DND-41 (cell line): Measurements from ENCODE around the gene RNF144B.

ENCODE experiments used
- ATAC-seq: fragments of 200-7000 bp; cut with Tn5 transposase; 3 replicates; pipeline ENCODE4 v1.9.1; 2021; ENCODE audit warnings: low read depth; ENCODE audit not compliant: insufficient read depth
- DNase-seq: peaks from one replicate; pipeline ENCODE4 v3.0.0-alpha.2; 2020
- H2AFZ ChIP-seq: 2 replicates; pipeline ENCODE4 v1.6.0; 2012; ENCODE audit warnings: low read depth, low read length
- H3K27ac ChIP-seq: 2 replicates; pipeline ENCODE4 v1.5.1; 2012; ENCODE audit warnings: low read length, inconsistent platforms
- H3K27me3 ChIP-seq: fragments of 200-600 bp; sonication (generic); 2 replicates; pipeline ENCODE4 v1.6.0; 2012; ENCODE audit warnings: low read length, mild to moderate bottlenecking, inconsistent platforms; ENCODE audit not compliant: insufficient read depth, poor library complexity
- H3K36me3 ChIP-seq: 2 replicates; pipeline ENCODE4 v1.5.1; 2012; ENCODE audit warnings: low read length, inconsistent platforms; ENCODE audit not compliant: insufficient read depth
- H3K4me1 ChIP-seq: 2 replicates; pipeline ENCODE4 v1.5.1; 2012; ENCODE audit warnings: mild to moderate bottlenecking, low read length; ENCODE audit not compliant: insufficient read depth
- H3K4me2 ChIP-seq: 2 replicates; pipeline ENCODE4 v1.6.0; 2012; ENCODE audit warnings: mild to moderate bottlenecking, moderate library complexity, low read length, inconsistent platforms; ENCODE audit not compliant: insufficient read depth
- H3K4me3 ChIP-seq, 2 experiments: fragments of 200-600 bp in 1 of 2; shearing (Covaris generic) in 1 of 2; 2 replicates each; pipeline ENCODE4 v1.5.1; 2012 to 2016; ENCODE audit warnings: inconsistent platforms in 2 of 2, low read length in 2 of 2, mild to moderate bottlenecking in 2 of 2, low read depth in 1 of 2, moderate library complexity in 1 of 2
- H3K79me2 ChIP-seq: 2 replicates; pipeline ENCODE4 v1.6.0; 2012; ENCODE audit warnings: low read length, inconsistent platforms; ENCODE audit not compliant: insufficient read depth
- H3K9ac ChIP-seq: 2 replicates; pipeline ENCODE4 v1.6.0; 2012; ENCODE audit warnings: low read depth, mild to moderate bottlenecking, inconsistent platforms, low read length, moderate library complexity
- H3K9me3 ChIP-seq: 2 replicates; pipeline ENCODE4 v1.5.1; 2012; ENCODE audit warnings: low read length, moderate library complexity, mild to moderate bottlenecking, inconsistent platforms; ENCODE audit not compliant: insufficient read depth, severe bottlenecking
- H4K20me1 ChIP-seq: 2 replicates; pipeline ENCODE4 v1.6.0; 2012; ENCODE audit warnings: low read length; ENCODE audit not compliant: insufficient read depth
- EZH2 ChIP-seq: IDR thresholded peaks from 3 replicates; pipeline ENCODE4 v1.6.1; 2012; ENCODE audit warnings: borderline replicate concordance, low read depth, mild to moderate bottlenecking, moderate library complexity, low read length, inconsistent platforms; ENCODE audit not compliant: severe bottlenecking
- TF ChIP-seq, protein P1 (sequence below): IDR thresholded peaks from 2 replicates; pipeline ENCODE4 v1.5.1; 2012; ENCODE audit warnings: borderline replicate concordance, low read length, moderate library complexity, mild to moderate bottlenecking; ENCODE audit not compliant: poor library complexity, severe bottlenecking; ENCODE audit errors: extremely low read depth

Gene RNF144B

DNA sequence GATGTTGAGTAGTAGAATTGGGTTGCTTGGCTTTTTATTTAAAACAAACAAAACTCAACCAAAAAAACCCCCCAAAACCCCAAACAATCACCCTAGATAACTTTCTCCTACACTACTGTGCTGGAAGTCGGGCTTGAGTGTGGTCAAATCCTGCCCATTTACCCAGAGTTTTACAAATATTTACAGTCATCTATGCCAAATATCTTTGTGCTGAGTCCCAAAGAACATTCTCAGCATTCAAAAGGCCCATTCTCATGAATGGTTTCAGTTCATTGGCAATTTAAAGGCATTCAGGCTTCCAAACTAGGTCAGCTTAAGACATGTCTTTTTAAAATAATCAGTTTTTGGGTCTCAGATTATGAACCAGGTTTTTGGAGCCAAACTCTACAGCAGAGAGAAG is 1.8 kb downstream of the RNF144B start:
- H3K9ac ChIP-seq, result no peak overlapping the region
- H3K27me3 ChIP-seq, result peaks cover 25% of the 10 kb centered on the region
- TF ChIP-seq, protein P1, sequence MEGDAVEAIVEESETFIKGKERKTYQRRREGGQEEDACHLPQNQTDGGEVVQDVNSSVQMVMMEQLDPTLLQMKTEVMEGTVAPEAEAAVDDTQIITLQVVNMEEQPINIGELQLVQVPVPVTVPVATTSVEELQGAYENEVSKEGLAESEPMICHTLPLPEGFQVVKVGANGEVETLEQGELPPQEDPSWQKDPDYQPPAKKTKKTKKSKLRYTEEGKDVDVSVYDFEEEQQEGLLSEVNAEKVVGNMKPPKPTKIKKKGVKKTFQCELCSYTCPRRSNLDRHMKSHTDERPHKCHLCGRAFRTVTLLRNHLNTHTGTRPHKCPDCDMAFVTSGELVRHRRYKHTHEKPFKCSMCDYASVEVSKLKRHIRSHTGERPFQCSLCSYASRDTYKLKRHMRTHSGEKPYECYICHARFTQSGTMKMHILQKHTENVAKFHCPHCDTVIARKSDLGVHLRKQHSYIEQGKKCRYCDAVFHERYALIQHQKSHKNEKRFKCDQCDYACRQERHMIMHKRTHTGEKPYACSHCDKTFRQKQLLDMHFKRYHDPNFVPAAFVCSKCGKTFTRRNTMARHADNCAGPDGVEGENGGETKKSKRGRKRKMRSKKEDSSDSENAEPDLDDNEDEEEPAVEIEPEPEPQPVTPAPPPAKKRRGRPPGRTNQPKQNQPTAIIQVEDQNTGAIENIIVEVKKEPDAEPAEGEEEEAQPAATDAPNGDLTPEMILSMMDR, result no peak
- no peak for TF ChIP-seq EZH2
- H4K20me1 ChIP-seq, result no peaks in the 10 kb centered on the region
- no peaks in the 10 kb centered on the region for H3K9me3 ChIP-seq
- H3K27ac ChIP-seq, result no peak overlapping the region
- no peak overlapping the region for H3K4me3 ChIP-seq
- DNase-seq (no peak), ATAC-seq (no peak)
- no peak overlapping the region for H2AFZ ChIP-seq
- H3K36me3 ChIP-seq, result no peaks in the 10 kb centered on the region
- no peaks in the 10 kb centered on the region for H3K79me2 ChIP-seq
- H3K4me1 ChIP-seq, result peaks cover 14% of the 10 kb centered on the region; the same call in 1 of the 2 replicates
- no peak overlapping the region for H3K4me2 ChIP-seq

DNA sequence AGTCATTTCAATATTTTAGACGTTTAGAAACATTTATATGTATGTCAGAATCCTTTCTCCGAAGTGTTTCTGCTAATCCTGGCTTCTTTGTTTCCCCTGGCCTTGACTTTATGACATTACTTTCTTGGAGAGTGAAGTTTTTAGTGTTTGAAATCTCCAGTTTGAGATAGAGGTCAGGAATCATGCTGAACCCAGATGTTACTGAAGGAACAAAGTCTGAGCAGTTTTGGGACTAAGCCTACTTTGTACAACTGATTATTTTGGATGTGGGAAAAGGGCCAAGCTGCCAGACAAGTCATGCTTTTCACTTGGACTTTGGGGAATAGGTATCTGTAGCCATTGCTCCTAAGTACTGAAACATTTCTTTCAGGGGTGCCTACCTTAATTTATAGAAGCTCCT is 2.3 kb downstream of the RNF144B start:
- H4K20me1 ChIP-seq, result no peaks in the 10 kb centered on the region
- H2AFZ ChIP-seq, result no peak overlapping the region
- ATAC-seq (no peak), DNase-seq (no peak)
- no peaks in the 10 kb centered on the region for H3K9me3 ChIP-seq
- TF ChIP-seq EZH2, result no peak
- TF ChIP-seq, protein P1, result no peak
- H3K9ac ChIP-seq, result no peak overlapping the region
- H3K4me3 ChIP-seq, result no peak overlapping the region
- no peak overlapping the region for H3K4me2 ChIP-seq
- H3K36me3 ChIP-seq, result no peaks in the 10 kb centered on the region
- H3K27me3 ChIP-seq, result peaks cover 25% of the 10 kb centered on the region
- H3K79me2 ChIP-seq, result no peaks in the 10 kb centered on the region
- H3K4me1 ChIP-seq, result peaks cover 14% of the 10 kb centered on the region; the same call in 1 of the 2 replicates
- H3K27ac ChIP-seq, result no peak overlapping the region

DNA sequence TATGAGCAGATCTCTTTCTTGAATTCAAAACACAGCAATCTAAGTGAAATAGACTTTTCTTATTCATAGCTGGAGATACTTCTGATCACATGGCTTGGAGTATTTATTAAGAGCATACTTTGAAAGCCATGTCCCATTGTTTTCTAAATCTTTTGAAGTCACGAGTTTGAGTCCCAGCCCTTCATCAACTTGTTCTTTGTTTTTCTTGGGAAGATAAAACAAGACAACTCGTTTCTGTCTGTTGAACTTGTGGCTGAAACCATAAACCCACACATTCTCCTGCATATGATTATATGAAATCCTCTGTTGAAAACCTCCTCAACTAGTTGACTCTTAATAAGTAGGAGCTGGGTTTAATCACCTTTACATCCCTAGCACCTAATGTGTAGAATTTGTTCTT is 3.3 kb downstream of the RNF144B start:
- Histone ChIP-seq H4K20me1 (no peaks in the 10 kb centered on the region), H3K9me3 (no peaks in the 10 kb centered on the region), H3K9ac (no peak overlapping the region), H3K4me3 (no peak overlapping the region), H3K36me3 (no peaks in the 10 kb centered on the region), H2AFZ (no peak overlapping the region), H3K27me3 (peaks cover 25% of the 10 kb centered on the region), H3K4me1 (peaks cover 14% of the 10 kb centered on the region; the same call in 1 of the 2 replicates), H3K27ac (no peak overlapping the region), H3K79me2 (no peaks in the 10 kb centered on the region), H3K4me2 (no peak overlapping the region)
- TF ChIP-seq EZH2, result no peak
- TF ChIP-seq, protein P1, result no peak
- ATAC-seq (no peak), DNase-seq (no peak)

DNA sequence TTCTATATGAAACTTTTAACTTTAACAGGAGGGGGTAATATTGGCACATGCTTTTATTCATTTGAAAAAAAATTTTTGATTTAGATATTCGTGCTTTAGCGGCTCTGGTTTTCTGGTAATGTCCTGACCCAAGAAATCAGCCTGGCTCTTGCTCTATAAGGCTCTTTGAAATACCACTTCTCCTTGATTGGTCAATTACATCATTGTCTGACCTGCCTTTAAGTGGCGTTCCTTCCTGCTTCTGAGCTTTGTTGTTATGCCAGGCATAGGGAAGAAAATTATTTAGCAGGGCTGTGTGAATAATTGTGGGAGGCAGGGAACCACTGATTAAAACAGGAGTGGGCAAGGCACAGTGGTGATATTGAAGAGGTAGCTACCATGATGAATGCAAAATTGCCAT is 3.9 kb downstream of the RNF144B start:
- no peaks in the 10 kb centered on the region for H3K36me3 ChIP-seq
- no peak for DNase-seq
- no peaks in the 10 kb centered on the region for H3K79me2 ChIP-seq
- H3K9me3 ChIP-seq, result no peaks in the 10 kb centered on the region
- H3K4me3 ChIP-seq, result no peak overlapping the region
- no peak for TF ChIP-seq EZH2
- TF ChIP-seq, protein P1, result no peak
- H4K20me1 ChIP-seq, result no peaks in the 10 kb centered on the region
- H3K9ac ChIP-seq, result no peak overlapping the region
- peaks cover 25% of the 10 kb centered on the region for H3K27me3 ChIP-seq
- peaks cover 14% of the 10 kb centered on the region; the same call in 1 of the 2 replicates for H3K4me1 ChIP-seq
- no peak overlapping the region for H3K4me2 ChIP-seq
- no peak overlapping the region for H3K27ac ChIP-seq
- H2AFZ ChIP-seq, result no peak overlapping the region
- no peak for ATAC-seq
